ENCODE data around the gene TLE7. TPM values are rescaled to one million over a fixed set of nuclear protein-coding genes. Genes with fewer than 3 reads are reported as not detected.

TLE7 gene
- total RNA-seq, 2 donors from 2014 or later: not detected

- H3K36me3 Mint-ChIP-seq: no peaks in the 10 kb centered on the region
- no peak overlapping the region for H3K4me3 Mint-ChIP-seq
- peaks cover 13 to 19% of the 10 kb centered on the region in 2 donors for H3K27me3 Mint-ChIP-seq
- DNase-seq (ENCODE audit: low spot score) (no peak), ATAC-seq (no peak)
- no peak overlapping the region for H3K27ac Mint-ChIP-seq
- no peaks in the 10 kb centered on the region for H3K4me1 Mint-ChIP-seq (ENCODE audit: low read depth in 2 of 2)
- H3K9me3 Mint-ChIP-seq: no peaks in the 10 kb centered on the region
These were observed 41.9 kb downstream of the TLE7 start for GRCh38 chr16:71399801-71400563.

- H3K4me3 Mint-ChIP-seq: no peak overlapping the region
- no peaks in the 10 kb centered on the region for H3K4me1 Mint-ChIP-seq (ENCODE audit: low read depth in 2 of 2)
- H3K27ac Mint-ChIP-seq: no peak overlapping the region
- no peaks in the 10 kb centered on the region for H3K36me3 Mint-ChIP-seq
- DNase-seq (ENCODE audit: low spot score) (no peak), ATAC-seq (no peak)
- peaks cover 17 to 22% of the 10 kb centered on the region in 2 donors for H3K27me3 Mint-ChIP-seq
- H3K9me3 Mint-ChIP-seq: no peaks in the 10 kb centered on the region
These were observed 45.3 kb downstream of the TLE7 start for GRCh38 chr16:71396594-71396993.

- Mint-ChIP-seq H3K4me1 (ENCODE audit: low read depth in 2 of 2) (peaks cover 4 to 5% of the 10 kb centered on the region in 2 donors), H3K27me3 (peaks cover 26 to 51% of the 10 kb centered on the region in 2 donors), H3K4me3 (no peak overlapping the region), H3K27ac (no peak overlapping the region), H3K9me3 (no peaks in the 10 kb centered on the region), H3K36me3 (no peaks in the 10 kb centered on the region)
- no peak for ATAC-seq
- no peak for DNase-seq (ENCODE audit: low spot score)
These were observed 52.5 kb downstream of the TLE7 start for GRCh38 chr16:71389330-71389729.

GRCh38 chr16:71387045-71387871, 54.6 kb downstream of the TLE7 start:
- H3K4me3 Mint-ChIP-seq: no peak overlapping the region
- H3K36me3 Mint-ChIP-seq: no peaks in the 10 kb centered on the region
- peaks cover 8 to 9% of the 10 kb centered on the region in 2 donors for H3K4me1 Mint-ChIP-seq (ENCODE audit: low read depth in 2 of 2)
- H3K27ac Mint-ChIP-seq: no peak overlapping the region
- no peak for DNase-seq (ENCODE audit: low spot score)
- ATAC-seq: no peak
- peaks cover 16 to 44% of the 10 kb centered on the region in 2 donors for H3K27me3 Mint-ChIP-seq
- no peaks in the 10 kb centered on the region for H3K9me3 Mint-ChIP-seq

- Mint-ChIP-seq H3K4me1 (ENCODE audit: low read depth in 2 of 2) (peaks cover 8 to 9% of the 10 kb centered on the region in 2 donors), H3K9me3 (no peaks in the 10 kb centered on the region), H3K4me3 (no peak overlapping the region), H3K27me3 (peaks cover 13 to 42% of the 10 kb centered on the region in 2 donors), H3K27ac (no peak overlapping the region), H3K36me3 (no peaks in the 10 kb centered on the region)
- DNase-seq (ENCODE audit: low spot score) (no peak), ATAC-seq (no peak)
These were observed 57.7 kb downstream of the TLE7 start for GRCh38 chr16:71384073-71384724.

GRCh38 chr16:71383054-71383773, 58.6 kb downstream of the TLE7 start:
- ATAC-seq: peak; percentile 53 to 62
- Mint-ChIP-seq H3K27ac (no peak overlapping the region), H3K9me3 (no peaks in the 10 kb centered on the region), H3K4me1 (ENCODE audit: low read depth in 2 of 2) (peaks cover 8 to 9% of the 10 kb centered on the region in 2 donors), H3K27me3 (peaks cover 13 to 43% of the 10 kb centered on the region in 2 donors), H3K4me3 (no peak overlapping the region), H3K36me3 (no peaks in the 10 kb centered on the region)
- DNase-seq (ENCODE audit: low spot score): no peak

GRCh38 chr16:71380831-71381230, 61.0 kb downstream of the TLE7 start:
- peaks cover 10 to 22% of the 10 kb centered on the region in 2 donors for H3K27me3 Mint-ChIP-seq
- H3K4me1 Mint-ChIP-seq (ENCODE audit: low read depth in 2 of 2): peaks cover 5 to 9% of the 10 kb centered on the region in 2 donors
- ATAC-seq: no peak
- H3K36me3 Mint-ChIP-seq: no peaks in the 10 kb centered on the region
- H3K27ac Mint-ChIP-seq: no peak overlapping the region
- no peak overlapping the region for H3K4me3 Mint-ChIP-seq
- DNase-seq (ENCODE audit: low spot score): no peak
- no peaks in the 10 kb centered on the region for H3K9me3 Mint-ChIP-seq

Other genes with a start within 250 kb of the TLE7 start
- not detected for gene HYDIN, start 211.3 kb downstream of the TLE7 start, total RNA-seq
- gene CMTR2, start 152.7 kb downstream of the TLE7 start, total RNA-seq: 10 to 100 TPM; 16.6 to 23.8 TPM
- gene CALB2, start 83.3 kb downstream of the TLE7 start, total RNA-seq: not detected
- gene ZNF23, start 20.2 kb upstream of the TLE7 start, total RNA-seq: 10 to 100 TPM; 10.4 to 13.1 TPM
- gene ZNF19, start 47.3 kb upstream of the TLE7 start, total RNA-seq: 1 to 10 TPM; 3.4 to 4.4 TPM
- not detected for gene CHST4, start 84.4 kb upstream of the TLE7 start, total RNA-seq
- not detected for gene TAT, start 135.0 kb upstream of the TLE7 start, total RNA-seq
- gene MARVELD3, start 184.1 kb upstream of the TLE7 start, total RNA-seq: not detected